ENCODE results near the gene P2RY6.
"Not testable (repeated sequence)": the region's sequence is repeated elsewhere in the genome, so short reads cannot be mapped to it uniquely, and the experiment has no call there.

The P2RY6 gene

DNA sequence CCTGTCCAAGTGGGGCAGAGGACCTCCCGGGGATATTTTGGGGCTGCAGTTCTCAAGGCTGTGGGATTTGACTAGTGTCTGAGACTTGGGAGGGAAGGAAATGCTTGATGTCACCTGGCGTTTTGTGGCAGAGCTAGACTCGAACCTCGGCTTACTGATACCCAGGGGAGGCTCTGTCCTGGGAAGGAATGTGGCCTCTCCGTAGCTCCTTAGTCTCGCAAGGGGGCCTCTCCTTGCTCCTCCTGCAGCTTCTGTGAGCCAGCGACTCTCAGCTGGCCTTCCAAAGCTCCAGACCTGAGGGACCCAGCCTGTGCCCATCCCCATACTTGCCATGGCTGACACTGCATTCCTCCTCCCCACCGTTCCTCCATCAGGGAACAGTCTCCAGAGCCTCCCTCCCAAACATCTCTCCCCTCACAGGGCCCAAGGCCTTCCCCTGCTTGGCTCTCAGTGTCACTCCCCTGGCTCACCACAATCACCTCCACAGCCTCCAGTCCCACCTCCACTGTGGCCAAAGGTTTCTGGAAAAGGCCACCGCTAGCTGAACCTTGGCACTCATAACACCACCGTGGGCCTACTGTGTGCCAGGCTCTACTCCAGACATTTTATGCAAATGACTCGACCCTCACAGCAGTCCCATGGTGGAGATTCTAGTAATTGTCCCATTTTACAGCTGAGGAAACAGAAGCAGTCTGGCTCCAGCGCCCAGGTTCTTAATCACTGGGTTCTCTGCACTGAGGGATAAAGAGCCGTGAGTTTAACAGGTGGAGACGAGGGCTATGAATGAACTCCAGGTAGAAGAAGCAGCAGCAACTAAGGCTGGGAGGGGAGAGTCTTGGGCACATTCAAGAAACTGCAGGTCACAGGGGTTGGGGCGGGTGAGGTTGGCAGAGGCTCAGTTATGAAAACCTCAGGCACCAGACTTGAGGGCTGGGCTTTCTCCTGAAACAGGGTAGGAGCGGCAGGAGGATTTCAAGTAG, 42.0 kb upstream of the P2RY6 start:
- Histone ChIP-seq H3K36me3 (ENCODE audit: control insufficient read depth in 5 of 5, insufficient read depth in 5 of 5, low read length in 5 of 5) (no peaks in the 10 kb centered on the region), H3K27ac (ENCODE audit: low read depth, low read length) (no peak overlapping the region), H3K4me3 (ENCODE audit: low read depth in 1 of 5, low read length in 5 of 5) (no peak overlapping the region), H3K9ac (ENCODE audit: low read length in 5 of 5) (no peak overlapping the region), H3K4me1 (ENCODE audit: control insufficient read depth in 5 of 5, insufficient read depth in 5 of 5, low read length in 5 of 5) (peaks cover 0 to 15% (median 0%) of the 10 kb centered on the region in 5 donors), H3K9me3 (ENCODE audit: control insufficient read depth in 5 of 5, low read length in 5 of 5) (no peaks in the 10 kb centered on the region), H3K27me3 (ENCODE audit: control insufficient read depth in 5 of 5, insufficient read depth in 4 of 5, low read length in 5 of 5) (peaks cover 0 to 2% (median 0%) of the 10 kb centered on the region in 5 donors)

DNA sequence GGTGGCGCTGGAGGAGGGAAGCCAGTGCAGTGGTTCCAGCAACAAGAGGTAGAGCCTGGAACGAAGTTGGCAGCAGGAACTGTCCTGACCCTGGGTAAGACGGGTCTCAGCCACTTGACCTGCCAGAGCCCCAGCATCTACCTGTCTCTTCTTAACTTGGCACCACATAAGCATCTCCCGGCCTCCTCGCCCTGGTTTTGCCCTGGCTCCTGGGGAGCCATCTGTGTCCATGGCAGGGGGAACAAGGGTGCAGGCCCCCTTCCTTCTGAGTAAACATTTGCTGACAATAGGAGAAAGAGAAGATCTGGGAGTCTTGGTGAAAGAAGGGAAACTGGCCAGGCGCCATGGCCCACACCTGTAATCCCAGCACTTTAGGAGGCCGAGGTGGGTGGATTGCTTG, 41.2 kb upstream of the P2RY6 start:
- no peaks in the 10 kb centered on the region for H3K36me3 ChIP-seq (ENCODE audit: control insufficient read depth in 5 of 5, insufficient read depth in 5 of 5, low read length in 5 of 5)
- peaks cover 0 to 15% (median 0%) of the 10 kb centered on the region in 5 donors for H3K4me1 ChIP-seq (ENCODE audit: control insufficient read depth in 5 of 5, insufficient read depth in 5 of 5, low read length in 5 of 5)
- H3K27ac ChIP-seq (ENCODE audit: low read depth, low read length): no peak overlapping the region
- H3K4me3 ChIP-seq (ENCODE audit: low read depth in 1 of 5, low read length in 5 of 5): no peak overlapping the region
- no peaks in the 10 kb centered on the region for H3K9me3 ChIP-seq (ENCODE audit: control insufficient read depth in 5 of 5, low read length in 5 of 5)
- no peak overlapping the region for H3K9ac ChIP-seq (ENCODE audit: low read length in 5 of 5)
- peaks cover 0 to 2% (median 0%) of the 10 kb centered on the region in 5 donors for H3K27me3 ChIP-seq (ENCODE audit: control insufficient read depth in 5 of 5, insufficient read depth in 4 of 5, low read length in 5 of 5)

- not testable (repeated sequence) for H3K36me3 ChIP-seq (ENCODE audit: control insufficient read depth in 5 of 5, insufficient read depth in 5 of 5, low read length in 5 of 5); H3K27me3 ChIP-seq (ENCODE audit: control insufficient read depth in 5 of 5, insufficient read depth in 4 of 5, low read length in 5 of 5); H3K4me3 ChIP-seq (ENCODE audit: low read depth in 1 of 5, low read length in 5 of 5); H3K27ac ChIP-seq (ENCODE audit: low read depth, low read length); H3K9me3 ChIP-seq (ENCODE audit: control insufficient read depth in 5 of 5, low read length in 5 of 5); H3K9ac ChIP-seq (ENCODE audit: low read length in 5 of 5)
- peaks cover 0 to 16% (median 0%) of the 10 kb centered on the region in 5 donors for H3K4me1 ChIP-seq (ENCODE audit: control insufficient read depth in 5 of 5, insufficient read depth in 5 of 5, low read length in 5 of 5)
Measured at GRCh38 chr11:73232487-73232886, 39.7 kb upstream of the P2RY6 start.

DNA sequence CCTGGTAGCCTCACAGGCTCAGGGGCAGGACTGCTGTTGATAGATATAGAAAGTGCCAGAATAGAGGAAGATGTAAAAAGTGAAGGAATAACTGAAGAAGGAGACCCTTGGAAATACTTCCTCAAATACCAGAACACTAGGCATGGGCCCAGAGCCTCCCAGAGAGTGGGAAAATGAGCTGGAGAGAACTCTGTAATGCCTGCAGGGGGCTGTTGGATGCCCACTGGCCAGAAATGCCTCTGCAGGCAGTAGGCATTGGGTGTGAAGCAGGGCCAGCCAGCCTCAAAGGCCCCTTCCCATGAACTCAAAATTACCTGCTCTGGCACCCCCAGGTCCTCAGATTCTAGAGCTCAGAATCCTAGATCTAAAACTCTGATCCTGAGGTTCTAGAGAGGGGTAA, 38.9 kb upstream of the P2RY6 start:
- H3K27ac ChIP-seq (ENCODE audit: low read depth, low read length): no peak overlapping the region
- H3K36me3 ChIP-seq (ENCODE audit: control insufficient read depth in 5 of 5, insufficient read depth in 5 of 5, low read length in 5 of 5): no peaks in the 10 kb centered on the region
- H3K27me3 ChIP-seq (ENCODE audit: control insufficient read depth in 5 of 5, insufficient read depth in 4 of 5, low read length in 5 of 5): peaks cover 0 to 2% (median 0%) of the 10 kb centered on the region in 5 donors
- H3K9ac ChIP-seq (ENCODE audit: low read length in 5 of 5): no peak overlapping the region
- H3K4me1 ChIP-seq (ENCODE audit: control insufficient read depth in 5 of 5, insufficient read depth in 5 of 5, low read length in 5 of 5): peaks cover 0 to 21% (median 0%) of the 10 kb centered on the region in 5 donors
- H3K4me3 ChIP-seq (ENCODE audit: low read depth in 1 of 5, low read length in 5 of 5): no peak overlapping the region
- no peaks in the 10 kb centered on the region for H3K9me3 ChIP-seq (ENCODE audit: control insufficient read depth in 5 of 5, low read length in 5 of 5)

GRCh38 chr11:73233692-73234470, 38.3 kb upstream of the P2RY6 start:
- Histone ChIP-seq H3K9ac (ENCODE audit: low read length in 5 of 5) (no peak overlapping the region), H3K36me3 (ENCODE audit: control insufficient read depth in 5 of 5, insufficient read depth in 5 of 5, low read length in 5 of 5) (no peaks in the 10 kb centered on the region), H3K27ac (ENCODE audit: low read depth, low read length) (no peak overlapping the region), H3K27me3 (ENCODE audit: control insufficient read depth in 5 of 5, insufficient read depth in 4 of 5, low read length in 5 of 5) (peaks cover 0 to 2% (median 0%) of the 10 kb centered on the region in 5 donors), H3K4me3 (ENCODE audit: low read depth in 1 of 5, low read length in 5 of 5) (no peak overlapping the region), H3K4me1 (ENCODE audit: control insufficient read depth in 5 of 5, insufficient read depth in 5 of 5, low read length in 5 of 5) (peaks cover 0 to 19% (median 0%) of the 10 kb centered on the region in 5 donors), H3K9me3 (ENCODE audit: control insufficient read depth in 5 of 5, low read length in 5 of 5) (no peaks in the 10 kb centered on the region)

DNA sequence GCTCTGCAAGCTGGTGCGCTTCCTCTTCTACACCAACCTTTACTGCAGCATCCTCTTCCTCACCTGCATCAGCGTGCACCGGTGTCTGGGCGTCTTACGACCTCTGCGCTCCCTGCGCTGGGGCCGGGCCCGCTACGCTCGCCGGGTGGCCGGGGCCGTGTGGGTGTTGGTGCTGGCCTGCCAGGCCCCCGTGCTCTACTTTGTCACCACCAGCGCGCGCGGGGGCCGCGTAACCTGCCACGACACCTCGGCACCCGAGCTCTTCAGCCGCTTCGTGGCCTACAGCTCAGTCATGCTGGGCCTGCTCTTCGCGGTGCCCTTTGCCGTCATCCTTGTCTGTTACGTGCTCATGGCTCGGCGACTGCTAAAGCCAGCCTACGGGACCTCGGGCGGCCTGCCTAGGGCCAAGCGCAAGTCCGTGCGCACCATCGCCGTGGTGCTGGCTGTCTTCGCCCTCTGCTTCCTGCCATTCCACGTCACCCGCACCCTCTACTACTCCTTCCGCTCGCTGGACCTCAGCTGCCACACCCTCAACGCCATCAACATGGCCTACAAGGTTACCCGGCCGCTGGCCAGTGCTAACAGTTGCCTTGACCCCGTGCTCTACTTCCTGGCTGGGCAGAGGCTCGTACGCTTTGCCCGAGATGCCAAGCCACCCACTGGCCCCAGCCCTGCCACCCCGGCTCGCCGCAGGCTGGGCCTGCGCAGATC, 37.5 kb upstream of the P2RY6 start:
- Histone ChIP-seq H3K4me3 (ENCODE audit: low read depth in 1 of 5, low read length in 5 of 5) (no peak overlapping the region), H3K36me3 (ENCODE audit: control insufficient read depth in 5 of 5, insufficient read depth in 5 of 5, low read length in 5 of 5) (no peaks in the 10 kb centered on the region), H3K27ac (ENCODE audit: low read depth, low read length) (no peak overlapping the region), H3K4me1 (ENCODE audit: control insufficient read depth in 5 of 5, insufficient read depth in 5 of 5, low read length in 5 of 5) (peaks cover 0 to 13% (median 0%) of the 10 kb centered on the region in 5 donors), H3K9me3 (ENCODE audit: control insufficient read depth in 5 of 5, low read length in 5 of 5) (no peaks in the 10 kb centered on the region), H3K9ac (ENCODE audit: low read length in 5 of 5) (no peak overlapping the region), H3K27me3 (ENCODE audit: control insufficient read depth in 5 of 5, insufficient read depth in 4 of 5, low read length in 5 of 5) (peaks cover 0 to 2% (median 0%) of the 10 kb centered on the region in 5 donors)

DNA sequence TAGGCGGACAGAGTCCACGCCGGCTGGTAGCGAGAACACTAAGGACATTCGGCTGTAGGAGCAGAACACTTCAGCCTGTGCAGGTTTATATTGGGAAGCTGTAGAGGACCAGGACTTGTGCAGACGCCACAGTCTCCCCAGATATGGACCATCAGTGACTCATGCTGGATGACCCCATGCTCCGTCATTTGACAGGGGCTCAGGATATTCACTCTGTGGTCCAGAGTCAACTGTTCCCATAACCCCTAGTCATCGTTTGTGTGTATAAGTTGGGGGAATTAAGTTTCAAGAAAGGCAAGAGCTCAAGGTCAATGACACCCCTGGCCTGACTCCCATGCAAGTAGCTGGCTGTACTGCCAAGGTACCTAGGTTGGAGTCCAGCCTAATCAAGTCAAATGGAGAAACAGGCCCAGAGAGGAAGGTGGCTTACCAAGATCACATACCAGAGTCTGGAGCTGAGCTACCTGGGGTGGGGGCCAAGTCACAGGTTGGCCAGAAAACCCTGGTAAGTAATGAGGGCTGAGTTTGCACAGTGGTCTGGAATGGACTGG, 36.8 kb upstream of the P2RY6 start:
- Histone ChIP-seq H3K9ac (ENCODE audit: low read length in 5 of 5) (no peak overlapping the region), H3K4me3 (ENCODE audit: low read depth in 1 of 5, low read length in 5 of 5) (no peak overlapping the region), H3K9me3 (ENCODE audit: control insufficient read depth in 5 of 5, low read length in 5 of 5) (no peaks in the 10 kb centered on the region), H3K27me3 (ENCODE audit: control insufficient read depth in 5 of 5, insufficient read depth in 4 of 5, low read length in 5 of 5) (no peaks in the 10 kb centered on the region), H3K36me3 (ENCODE audit: control insufficient read depth in 5 of 5, insufficient read depth in 5 of 5, low read length in 5 of 5) (no peaks in the 10 kb centered on the region), H3K27ac (ENCODE audit: low read depth, low read length) (no peak overlapping the region), H3K4me1 (ENCODE audit: control insufficient read depth in 5 of 5, insufficient read depth in 5 of 5, low read length in 5 of 5) (peaks cover 0 to 14% (median 2%) of the 10 kb centered on the region in 5 donors)

GRCh38 chr11:73236205-73236765, 35.9 kb upstream of the P2RY6 start:
- no peaks in the 10 kb centered on the region for H3K36me3 ChIP-seq (ENCODE audit: control insufficient read depth in 5 of 5, insufficient read depth in 5 of 5, low read length in 5 of 5)
- H3K4me1 ChIP-seq (ENCODE audit: control insufficient read depth in 5 of 5, insufficient read depth in 5 of 5, low read length in 5 of 5): peaks cover 0 to 22% (median 6%) of the 10 kb centered on the region in 5 donors
- no peaks in the 10 kb centered on the region for H3K9me3 ChIP-seq (ENCODE audit: control insufficient read depth in 5 of 5, low read length in 5 of 5)
- H3K27ac ChIP-seq (ENCODE audit: low read depth, low read length): no peak overlapping the region
- H3K27me3 ChIP-seq (ENCODE audit: control insufficient read depth in 5 of 5, insufficient read depth in 4 of 5, low read length in 5 of 5): no peaks in the 10 kb centered on the region
- H3K4me3 ChIP-seq (ENCODE audit: low read depth in 1 of 5, low read length in 5 of 5): no peak overlapping the region
- H3K9ac ChIP-seq (ENCODE audit: low read length in 5 of 5): no peak overlapping the region

GRCh38 chr11:73236854-73237253, 35.3 kb upstream of the P2RY6 start:
- Histone ChIP-seq H3K4me3 (ENCODE audit: low read depth in 1 of 5, low read length in 5 of 5) (no peak overlapping the region), H3K27ac (ENCODE audit: low read depth, low read length) (no peak overlapping the region), H3K27me3 (ENCODE audit: control insufficient read depth in 5 of 5, insufficient read depth in 4 of 5, low read length in 5 of 5) (no peaks in the 10 kb centered on the region), H3K9ac (ENCODE audit: low read length in 5 of 5) (no peak overlapping the region), H3K36me3 (ENCODE audit: control insufficient read depth in 5 of 5, insufficient read depth in 5 of 5, low read length in 5 of 5) (no peaks in the 10 kb centered on the region), H3K9me3 (ENCODE audit: control insufficient read depth in 5 of 5, low read length in 5 of 5) (no peaks in the 10 kb centered on the region), H3K4me1 (ENCODE audit: control insufficient read depth in 5 of 5, insufficient read depth in 5 of 5, low read length in 5 of 5) (peaks cover 0 to 22% (median 6%) of the 10 kb centered on the region in 5 donors)
